GM19240 (cell line): ENCODE results near the gene RNF225.
"Not testable (repeated sequence)": the region's sequence is repeated elsewhere in the genome, so short reads cannot be mapped to it uniquely, and the experiment has no call there.

Source experiments
- DNase-seq: peaks from one replicate; pipeline ENCODE4 v3.0.0; 2011; ENCODE audit warnings: low spot score; ENCODE audit not compliant: insufficient read length

Gene RNF225

DNA sequence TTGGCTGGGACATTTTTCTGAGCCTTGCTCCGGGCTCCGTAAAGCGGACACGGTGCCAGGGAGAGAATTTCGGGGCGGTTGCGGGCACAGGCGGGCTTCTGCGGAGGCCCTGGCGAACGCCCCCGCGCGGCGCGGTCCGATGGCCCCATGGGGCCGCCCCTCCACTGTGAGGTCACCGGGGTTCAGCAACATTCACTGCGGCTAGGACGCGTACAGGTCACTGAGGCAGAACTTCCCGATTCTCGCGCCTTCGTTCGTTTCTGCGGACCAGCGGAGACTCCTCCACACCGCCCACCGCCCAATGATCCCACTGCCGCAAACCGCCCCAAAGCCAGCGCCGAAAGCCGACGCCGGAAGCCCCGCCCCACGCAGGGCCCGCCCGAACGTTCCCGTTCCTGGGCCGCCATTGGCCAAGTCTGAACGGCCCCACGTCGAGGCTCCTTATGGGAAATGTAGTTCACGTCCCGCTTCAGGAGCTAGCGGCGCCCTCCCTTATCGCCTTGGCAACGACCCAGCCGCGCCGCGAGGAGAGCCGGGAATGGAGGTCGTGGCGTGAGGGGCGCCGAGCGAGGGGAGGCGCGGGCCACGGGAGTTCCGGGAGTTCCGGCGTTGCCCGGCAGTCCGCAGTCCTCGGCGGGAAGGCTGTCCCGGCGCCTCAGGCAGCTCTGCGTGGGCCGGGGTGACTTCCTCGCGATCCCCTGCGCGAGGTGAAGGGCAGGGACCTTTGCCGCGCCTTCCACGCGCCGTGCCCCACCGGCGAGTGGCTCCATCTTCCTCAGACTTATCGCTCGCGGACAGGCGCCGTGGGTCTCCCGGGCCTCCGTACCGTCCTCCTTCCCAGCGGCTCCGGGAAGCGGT lies 12.9 kb downstream of the RNF225 start, which contains the start of gene ZNF584:
ZNF584 (plus strand) TSS at position 498 of the 858 bp plus-strand sequence. CDS start 499 bp downstream, outside the sequence.
- peak; percentile 89 for DNase-seq

DNA sequence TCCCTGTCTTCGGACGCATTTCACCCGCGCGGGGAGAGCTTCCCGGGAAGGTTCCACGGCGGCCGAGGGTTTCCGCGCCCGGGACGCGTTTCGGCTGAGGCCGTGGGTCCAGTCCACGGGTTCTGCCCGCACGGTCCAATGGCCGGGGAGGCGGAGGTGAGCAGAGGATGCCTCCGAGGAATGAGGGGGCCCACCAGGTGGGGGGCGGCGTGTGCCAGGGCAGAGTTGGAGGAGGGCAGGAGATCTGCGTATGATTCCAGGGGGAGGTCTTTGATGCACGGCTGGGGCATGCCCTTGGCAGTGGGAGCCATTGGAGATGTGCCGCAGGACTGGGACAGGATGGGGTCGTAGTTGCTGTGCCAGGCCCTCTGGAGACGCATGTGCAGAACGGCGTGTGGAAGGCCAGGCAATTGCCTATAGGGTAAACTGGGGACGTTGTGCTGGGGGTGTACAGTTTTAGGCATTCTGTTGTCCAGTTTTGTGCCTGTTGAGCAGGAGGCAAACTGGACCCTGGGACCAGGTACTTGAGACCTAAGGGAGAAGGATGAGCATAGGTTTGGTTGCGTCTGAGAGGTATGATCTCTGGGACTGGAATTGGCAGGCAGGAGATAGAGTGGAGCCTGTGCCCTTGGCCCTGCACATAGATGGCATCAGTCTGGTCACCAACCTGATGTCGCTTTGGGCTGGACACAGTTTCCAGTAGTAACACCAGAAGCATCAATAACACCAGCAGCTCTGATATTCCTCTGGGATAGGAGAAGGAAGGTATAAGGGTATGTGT lies 13.7 kb downstream of the RNF225 start:
- DNase-seq: no peak

GRCh38 chr19:58416604-58417003 lies 21.1 kb downstream of the RNF225 start:
- no peak for DNase-seq

GRCh38 chr19:58417071-58417470 lies 21.6 kb downstream of the RNF225 start:
- DNase-seq: no peak

- no peak for DNase-seq
Observed at GRCh38 chr19:58428617-58429016, 33.2 kb downstream of the RNF225 start.

DNA sequence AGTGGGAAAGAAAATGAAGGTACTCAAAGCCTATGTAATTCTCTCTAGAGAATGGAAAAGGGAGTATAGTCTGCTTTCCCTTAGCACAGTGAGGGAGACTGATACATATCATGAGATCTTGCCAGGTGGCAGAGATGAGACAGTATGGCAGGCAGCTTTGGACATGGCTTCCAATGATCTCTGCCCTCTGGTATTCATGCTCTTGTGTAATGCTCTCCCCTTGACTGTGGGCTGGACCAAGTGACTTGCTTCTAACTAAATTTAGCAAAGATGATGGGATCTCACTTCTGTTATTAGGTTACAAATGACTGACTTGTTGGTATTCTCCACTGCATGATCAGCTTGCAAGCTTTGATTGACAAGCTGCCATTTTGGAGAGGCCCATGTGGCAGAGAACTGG lies 34.3 kb downstream of the RNF225 start:
- no peak for DNase-seq

DNA sequence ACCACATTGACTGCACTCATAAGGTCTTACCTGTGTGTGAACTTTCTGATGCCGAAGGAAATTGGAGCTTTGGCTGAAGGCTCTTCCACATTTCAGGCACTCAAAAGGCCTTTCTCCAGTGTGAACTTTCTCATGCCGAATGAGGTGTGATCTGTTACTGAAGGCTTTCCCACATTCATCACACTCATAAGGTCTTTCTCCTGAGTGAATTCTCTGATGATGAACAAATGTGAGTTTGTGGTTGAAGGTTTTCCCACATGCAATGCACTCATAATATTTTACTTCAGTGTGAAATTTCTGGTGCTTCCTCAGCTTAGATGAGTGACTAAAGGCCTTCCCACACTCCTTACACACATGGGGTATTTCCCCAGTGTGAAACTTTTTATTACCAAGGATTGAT lies 38.8 kb downstream of the RNF225 start:
- DNase-seq: no peak

DNA sequence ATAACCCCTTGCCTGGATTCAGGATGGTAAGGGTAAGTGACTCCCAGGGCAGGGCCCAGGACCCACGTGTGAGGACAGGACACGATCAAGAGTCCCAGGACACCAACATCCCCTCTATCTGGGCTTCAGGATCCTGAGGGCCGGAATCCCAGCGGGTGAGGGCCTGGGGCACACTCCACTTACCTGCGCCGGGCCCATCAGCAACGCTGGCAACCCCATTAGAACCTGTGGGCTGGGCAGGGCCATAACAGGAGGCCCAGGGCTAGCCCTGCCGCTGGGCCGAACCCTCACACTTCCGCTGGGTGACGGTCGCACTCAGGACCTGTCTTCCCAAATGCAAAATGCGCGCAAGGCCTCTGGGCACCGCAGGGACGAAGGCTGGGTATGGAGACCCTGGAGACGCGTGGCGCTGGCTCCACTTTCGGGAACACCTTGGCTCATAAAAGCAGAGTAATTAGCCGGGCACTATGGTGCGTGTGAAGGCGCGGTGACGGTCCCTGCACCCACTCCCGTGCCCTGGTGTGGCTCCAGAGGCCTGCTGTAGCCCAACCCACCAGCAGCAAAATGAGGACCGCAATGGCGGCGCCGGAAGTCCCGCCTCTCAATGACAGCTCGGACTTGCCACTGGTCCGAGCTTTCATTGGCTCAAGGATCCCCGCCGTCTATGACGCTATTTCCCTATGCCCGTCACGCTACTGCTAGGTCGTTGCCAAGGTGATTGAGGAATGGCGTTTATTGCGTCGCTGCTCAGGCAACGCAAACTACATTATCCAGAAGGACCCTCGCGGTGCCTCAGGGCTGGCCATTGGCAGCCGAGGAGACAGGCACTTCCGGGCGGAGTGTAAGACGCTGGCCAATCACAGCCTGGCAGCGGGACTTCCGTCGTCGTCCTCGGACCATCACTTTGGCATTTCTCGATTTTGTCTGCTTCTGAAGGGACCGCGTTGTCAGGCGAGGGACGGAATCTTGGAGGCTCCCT lies 44.4 kb downstream of the RNF225 start, which contains the start of gene ZNF132:
ZNF132 (minus strand) TSS at position 578 of the 979 bp plus-strand sequence; CDS start at position 246, 332 bp downstream.
- peak; percentile 93 for DNase-seq

DNA sequence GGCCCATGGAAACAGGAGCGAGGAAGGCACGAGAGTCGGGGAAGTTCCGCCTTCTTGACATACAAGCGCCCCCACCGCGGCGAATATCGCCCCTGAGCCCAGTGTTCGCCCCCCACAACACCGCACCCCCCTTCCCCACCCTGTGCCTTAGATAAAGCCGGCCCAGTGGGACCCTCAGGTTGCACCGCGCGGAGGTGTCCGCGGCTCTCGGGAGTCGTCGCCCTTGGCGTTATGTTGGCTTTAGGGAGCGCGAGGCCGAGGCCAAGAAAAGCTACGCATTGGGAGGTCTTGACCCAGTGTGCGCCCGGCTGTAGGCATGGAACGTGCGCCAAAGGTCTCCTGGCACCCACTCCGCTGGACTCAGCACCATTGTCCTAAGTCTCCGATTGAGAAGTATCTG lies 45.1 kb downstream of the RNF225 start:
- no peak for DNase-seq

- DNase-seq: not testable (repeated sequence)
Observed at GRCh38 chr19:58442986-58443385, 47.5 kb downstream of the RNF225 start.
